SW 1271 (cell line): ENCODE data around the gene SETD6.
"Not testable (repeated sequence)": the region's sequence is repeated elsewhere in the genome, so short reads cannot be mapped to it uniquely, and the experiment has no call there.

Experiments used
- DNase-seq, 2 experiments: peaks; one replicate each; lab custom pipeline; 2025; lab: John Stamatoyannopoulos, UW

SETD6 gene, protein sequence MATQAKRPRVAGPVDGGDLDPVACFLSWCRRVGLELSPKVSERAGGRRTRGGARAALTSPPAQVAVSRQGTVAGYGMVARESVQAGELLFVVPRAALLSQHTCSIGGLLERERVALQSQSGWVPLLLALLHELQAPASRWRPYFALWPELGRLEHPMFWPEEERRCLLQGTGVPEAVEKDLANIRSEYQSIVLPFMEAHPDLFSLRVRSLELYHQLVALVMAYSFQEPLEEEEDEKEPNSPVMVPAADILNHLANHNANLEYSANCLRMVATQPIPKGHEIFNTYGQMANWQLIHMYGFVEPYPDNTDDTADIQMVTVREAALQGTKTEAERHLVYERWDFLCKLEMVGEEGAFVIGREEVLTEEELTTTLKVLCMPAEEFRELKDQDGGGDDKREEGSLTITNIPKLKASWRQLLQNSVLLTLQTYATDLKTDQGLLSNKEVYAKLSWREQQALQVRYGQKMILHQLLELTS

DNA sequence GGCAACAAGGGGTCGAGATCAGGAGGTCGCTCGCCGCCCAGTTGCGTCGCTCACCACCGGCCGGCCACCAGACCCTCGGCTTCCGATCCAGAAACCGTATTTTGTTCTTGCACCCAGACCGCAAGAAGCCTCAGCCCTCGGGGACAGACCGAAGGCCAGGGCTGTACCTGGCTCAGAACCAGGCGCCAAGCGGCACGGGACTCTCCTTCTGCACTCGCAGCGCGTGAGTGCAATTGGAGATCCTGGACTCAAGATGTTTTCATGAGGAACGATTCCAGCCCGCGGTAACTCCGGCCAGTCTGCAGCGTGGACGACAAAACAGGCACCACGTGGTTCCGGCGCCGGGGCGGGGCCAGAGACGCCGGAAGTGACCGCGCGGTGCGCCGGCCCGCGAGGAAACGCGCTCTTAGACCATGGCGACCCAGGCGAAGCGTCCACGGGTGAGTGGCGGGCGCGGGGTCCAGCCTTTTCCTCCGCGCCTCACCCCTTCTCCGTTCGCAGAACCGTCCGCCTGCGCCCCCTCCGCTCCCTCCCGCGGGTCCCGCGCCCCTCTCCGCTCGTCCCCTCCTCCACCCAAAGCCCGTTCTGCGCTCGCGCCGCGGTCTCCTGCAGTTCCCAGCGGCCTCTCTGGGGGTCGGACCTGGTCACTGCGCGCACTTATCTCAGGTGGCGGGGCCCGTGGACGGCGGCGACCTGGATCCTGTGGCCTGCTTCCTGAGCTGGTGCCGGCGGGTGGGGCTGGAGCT is at the start of gene SETD6:
SETD6 (plus strand) TSS at position 393 of the 746 bp plus-strand sequence; CDS start at position 414, 21 bp downstream.
- peak; percentile 43 to 75 for DNase-seq

DNA sequence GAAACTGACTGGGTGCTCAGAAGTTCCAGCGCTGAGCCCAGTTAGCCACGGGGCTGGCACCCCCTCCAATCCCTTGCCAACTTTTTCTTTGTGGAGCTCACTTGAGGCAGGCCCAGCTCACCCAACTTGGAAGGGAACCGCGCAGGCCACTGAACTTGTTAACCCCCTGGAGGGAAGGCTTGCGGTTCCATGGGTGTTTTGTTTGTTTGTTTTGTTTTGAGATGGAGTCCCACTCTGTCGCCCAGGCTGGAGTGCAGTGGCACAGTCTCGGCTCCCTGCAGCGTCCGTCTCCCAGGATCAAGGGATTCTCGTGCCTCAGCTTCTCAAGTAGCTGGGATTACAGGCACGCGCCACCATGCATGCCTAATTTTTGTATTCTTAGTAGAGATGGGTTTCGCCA is 49.5 kb upstream of the SETD6 start:
- no peak for DNase-seq

DNA sequence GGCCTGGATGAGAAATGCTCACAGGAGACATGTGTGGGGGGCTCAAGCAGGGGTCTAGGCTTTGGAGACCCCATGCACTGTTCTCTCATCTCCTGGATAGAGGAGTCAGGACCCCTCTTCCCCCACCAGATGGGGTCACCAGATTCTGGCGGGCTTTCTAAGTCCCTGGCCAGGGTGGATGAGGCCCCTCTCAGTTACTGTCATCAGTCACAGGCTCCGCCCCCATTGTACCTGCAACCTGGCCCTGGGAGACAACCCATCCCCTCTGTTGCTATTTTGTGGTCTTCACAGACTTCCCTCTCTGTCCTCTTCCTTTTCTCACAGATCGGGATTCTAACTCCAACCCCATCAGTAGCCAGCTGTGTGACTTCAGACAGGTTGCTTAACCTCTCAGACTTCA is 48.9 kb upstream of the SETD6 start:
- no peak for DNase-seq

DNA sequence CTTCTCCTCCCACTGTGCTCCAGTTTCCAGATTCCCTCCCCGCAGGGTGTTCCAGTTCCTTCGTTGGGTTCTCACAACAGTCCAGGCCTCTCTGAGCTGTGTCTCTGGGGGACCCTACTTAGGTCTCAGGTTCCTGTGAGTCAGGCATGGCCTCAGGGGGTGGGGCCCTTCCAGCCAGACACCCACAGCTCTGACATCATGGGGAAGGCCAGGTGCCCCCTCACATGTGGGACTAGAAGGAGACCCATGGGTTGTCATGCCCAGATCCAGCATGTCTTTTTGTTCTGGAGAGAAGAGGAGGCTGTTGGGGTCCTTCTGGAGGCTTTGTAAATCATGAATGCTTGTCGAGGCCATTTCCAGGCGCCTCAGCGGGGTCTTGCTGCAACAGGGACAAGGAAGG is 47.4 kb upstream of the SETD6 start:
- no peak for DNase-seq

DNA sequence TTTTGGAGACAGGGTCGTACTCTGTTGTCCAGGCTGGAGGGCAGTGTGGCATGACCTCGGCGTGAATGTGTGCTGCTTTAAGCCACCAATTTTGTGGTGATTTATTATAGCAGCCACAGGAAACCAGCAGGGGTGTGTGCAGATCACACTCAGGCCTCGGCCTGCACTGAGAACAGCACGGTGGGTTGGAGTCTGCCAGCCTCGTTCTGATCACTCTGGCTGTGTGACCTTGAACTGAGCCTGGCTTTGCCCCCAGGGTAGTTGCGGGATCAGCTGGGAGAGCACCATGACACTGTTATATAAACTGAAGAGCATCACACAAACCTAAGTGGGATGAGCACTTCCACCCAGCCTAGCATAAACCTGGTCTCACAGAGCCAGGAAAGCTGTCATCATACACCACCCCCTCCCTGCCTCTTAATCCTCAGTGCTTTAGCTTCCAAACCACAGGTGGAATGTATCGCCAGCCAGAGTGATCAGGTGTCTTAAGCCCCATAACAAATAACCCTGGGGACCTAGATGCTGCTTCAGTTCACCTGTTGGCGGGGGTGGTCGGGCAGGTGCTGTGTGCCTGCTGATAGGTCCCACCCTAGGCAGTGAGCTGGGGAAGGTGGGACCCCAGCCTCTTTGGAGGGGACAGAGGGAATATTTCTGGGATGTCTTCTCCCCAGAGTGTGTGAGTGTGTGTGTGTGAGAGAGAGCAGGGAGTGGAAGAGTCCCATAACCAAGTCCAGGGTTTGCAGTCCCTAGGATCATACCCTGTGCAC is 43.9 kb upstream of the SETD6 start:
- DNase-seq = no peak

DNA sequence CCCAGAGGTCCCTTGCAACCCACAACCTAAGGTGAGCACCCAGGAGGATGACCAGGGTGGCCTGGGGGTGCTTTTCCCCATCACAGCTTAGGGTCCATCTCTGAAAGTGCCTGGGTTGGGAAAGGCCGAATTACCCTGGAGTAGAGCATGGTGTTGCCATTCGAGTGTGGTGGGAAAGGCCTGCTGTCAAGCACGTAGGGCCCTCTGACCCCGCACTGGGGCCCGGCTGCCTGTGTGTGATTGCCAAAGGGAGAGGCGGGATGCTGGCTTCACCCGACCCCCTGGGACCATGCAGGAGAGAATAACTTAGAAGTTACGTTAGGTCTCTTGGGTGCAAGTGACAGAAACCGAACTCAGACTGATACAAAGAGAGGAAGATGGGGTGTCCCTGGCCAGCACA is 43.1 kb upstream of the SETD6 start:
- no peak for DNase-seq

DNA sequence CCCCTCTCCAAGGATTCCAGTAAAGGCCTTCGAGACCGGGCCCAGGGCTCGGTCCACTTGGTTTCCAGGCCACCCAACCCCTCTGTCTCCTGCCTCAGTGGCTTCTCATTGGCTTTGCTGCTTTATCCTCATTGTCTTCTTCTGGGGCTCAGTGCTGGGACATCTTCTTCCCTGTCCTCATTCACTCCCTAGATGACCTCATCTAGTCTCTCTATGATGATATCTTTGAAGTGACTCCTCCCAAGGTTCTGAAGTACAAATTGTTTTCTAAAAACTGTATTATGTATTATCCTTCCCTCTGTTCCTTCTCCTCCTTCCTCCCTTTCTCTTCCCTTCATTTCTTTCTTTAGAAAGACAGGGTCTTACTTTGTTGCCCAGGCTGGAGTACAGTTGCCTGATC is 42.5 kb upstream of the SETD6 start:
- no peak for DNase-seq

DNA sequence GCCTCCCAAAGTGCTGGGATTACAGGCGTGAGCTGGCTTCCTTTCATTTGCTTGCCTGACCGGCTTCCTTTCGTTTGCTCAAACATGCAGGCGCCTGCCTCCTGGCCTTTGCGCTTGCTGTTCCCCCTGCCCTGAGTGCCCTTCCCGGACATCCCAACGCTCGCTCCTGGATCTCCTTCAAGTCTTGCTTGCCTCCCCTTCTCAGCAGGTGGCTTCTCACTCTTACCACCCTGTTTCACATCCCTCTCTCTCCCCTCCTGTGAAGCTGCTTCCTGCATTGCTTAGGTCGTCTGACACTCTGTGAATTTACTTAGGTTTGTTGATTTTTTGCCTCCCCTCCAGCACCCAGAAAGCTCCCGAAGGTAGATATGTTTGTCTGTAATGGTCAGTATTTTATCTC is 41.0 kb upstream of the SETD6 start:
- DNase-seq = no peak

DNA sequence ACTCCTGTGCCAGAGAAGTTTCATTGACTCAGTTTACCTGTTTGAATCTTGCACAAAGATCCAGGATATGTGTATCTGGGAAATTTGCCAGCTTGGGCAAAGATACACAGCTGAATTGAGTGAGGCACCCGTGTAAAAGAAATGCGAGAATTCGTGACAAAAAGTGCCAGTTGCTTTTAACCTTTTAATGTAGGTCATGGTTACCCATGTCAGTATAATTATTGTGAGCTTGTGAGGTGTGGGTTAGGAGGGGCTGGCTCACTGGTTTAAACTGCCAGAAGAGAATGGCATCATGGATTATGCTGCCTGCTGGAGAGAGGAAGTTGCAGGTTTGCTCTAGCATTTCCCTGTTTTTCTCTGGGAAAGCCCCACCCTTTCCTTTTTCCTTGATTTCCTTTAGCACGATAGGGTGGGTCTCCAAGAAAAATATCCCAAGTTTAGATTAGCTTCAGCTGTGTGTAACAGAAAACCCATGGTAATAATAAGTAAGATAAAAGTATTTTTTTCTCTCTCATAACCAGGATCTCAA is 40.2 kb upstream of the SETD6 start:
- no peak for DNase-seq

DNA sequence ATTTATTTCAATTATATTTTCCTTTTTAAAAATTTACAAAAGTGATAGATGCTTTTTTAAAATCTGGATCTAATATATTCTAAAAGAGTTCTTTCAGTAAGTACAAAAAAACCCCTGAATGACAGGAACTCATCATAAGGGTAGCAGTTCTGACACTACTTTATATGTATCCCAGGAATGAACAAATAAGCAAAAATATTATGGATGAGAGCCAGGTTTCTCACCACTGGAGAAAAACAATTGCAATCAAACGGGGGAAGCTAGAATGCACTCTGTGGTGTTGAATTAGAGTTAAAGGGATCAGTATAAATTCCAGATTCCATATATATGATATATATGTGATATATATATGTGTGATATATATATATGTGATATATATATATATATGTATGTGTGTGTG is 38.5 kb upstream of the SETD6 start:
- DNase-seq = no peak

DNA sequence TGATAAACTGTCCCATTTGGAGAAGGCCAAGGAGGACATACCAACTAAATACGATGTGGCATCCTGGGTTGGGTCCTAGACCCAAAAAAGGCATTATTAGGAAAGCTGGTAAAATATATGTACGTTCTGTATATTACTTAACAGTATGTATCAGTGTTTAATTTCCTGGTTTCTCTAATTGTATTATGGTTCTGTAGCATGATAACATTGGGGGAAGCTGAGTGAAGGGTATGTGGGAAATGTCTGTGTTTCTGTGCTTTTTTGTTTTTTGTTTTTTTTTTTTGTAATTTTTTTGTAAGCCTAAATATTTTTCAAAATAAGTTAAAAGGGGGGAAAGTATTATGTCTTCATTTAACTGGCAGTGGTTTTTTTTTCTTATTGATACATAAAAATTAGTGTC is 36.9 kb upstream of the SETD6 start:
- DNase-seq = no peak

DNA sequence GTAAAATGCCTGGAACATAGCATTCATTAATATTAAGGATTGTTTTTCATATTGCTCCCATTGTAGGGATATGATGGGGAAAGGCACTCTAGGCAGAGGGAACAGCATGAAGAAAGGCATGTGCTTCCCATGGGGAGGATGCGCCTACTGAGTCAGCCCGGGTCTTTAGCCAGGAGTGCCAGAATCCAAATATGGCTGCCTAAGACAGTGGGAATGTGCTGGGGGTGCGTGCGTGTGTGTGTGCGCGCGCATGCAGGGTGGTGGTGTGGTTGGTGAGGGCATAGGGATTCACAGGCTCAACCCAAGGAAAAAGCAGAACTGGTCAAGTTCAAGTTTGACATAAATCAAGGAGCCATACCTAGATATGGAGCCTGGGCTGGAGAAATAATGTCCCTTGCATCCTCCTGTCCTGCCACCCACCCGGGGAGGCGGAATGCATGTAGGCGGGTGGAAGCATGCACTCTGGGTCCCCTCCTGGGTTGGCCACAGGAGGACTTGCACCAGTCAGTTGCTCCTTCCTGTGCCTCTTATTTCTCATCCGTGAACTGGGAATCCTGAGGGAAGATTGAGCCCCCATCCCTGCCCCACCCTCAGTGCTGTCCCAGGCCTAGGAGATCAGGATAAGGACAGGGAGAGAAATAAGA is 34.0 kb upstream of the SETD6 start:
- DNase-seq = no peak

DNA sequence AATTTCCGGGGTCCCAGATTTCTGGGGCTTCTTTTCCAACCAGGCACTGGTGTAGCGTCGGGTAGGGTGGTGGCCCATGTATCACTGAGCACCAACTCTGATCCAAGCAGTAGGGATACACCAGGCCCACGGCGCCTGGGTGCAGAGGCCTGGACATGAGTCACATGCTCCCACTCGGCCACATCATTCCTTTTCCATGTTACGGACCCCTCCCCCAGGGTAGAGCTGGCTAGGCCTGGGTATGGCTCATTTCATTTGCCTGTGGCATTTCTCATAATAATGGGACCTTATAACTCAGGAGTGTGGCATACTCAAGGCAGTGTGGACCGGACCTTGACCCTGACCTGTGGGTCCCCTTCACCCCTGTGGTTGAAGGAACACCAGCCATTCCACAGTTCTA is 33.4 kb upstream of the SETD6 start:
- no peak for DNase-seq

DNA sequence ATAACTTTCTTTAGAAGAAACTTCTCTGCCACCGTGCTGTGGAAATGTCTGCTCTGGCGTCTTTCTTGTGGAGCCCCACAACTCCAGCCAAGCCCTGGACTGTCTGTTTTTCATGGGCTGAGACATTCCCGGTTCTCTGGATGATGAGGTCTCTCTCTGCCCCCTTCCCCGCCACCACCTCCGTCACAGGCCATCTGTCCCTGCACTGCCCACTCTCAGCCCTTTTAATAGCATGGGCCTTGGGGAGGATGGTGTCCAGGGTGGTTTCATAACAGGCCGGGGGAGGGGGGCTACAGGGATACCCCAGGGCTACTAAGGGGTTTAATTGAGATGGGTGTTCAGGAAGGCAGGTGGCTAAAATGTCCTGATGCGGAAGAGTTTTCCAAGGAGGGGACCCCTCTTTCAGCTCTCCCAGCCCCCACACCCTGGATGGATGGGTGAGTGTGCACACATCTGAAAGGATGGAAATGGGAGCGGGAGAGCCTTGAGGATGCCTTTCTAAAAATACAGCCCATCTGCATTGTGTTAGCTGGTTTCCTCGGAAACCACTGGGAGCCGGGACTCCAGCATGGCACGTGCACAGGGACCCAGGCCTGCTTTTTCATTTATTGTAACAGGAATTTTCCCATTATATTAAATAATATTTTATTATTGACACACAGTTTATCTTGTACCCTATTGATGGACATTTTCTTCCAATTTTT is 30.0 kb upstream of the SETD6 start:
- no peak for DNase-seq

DNA sequence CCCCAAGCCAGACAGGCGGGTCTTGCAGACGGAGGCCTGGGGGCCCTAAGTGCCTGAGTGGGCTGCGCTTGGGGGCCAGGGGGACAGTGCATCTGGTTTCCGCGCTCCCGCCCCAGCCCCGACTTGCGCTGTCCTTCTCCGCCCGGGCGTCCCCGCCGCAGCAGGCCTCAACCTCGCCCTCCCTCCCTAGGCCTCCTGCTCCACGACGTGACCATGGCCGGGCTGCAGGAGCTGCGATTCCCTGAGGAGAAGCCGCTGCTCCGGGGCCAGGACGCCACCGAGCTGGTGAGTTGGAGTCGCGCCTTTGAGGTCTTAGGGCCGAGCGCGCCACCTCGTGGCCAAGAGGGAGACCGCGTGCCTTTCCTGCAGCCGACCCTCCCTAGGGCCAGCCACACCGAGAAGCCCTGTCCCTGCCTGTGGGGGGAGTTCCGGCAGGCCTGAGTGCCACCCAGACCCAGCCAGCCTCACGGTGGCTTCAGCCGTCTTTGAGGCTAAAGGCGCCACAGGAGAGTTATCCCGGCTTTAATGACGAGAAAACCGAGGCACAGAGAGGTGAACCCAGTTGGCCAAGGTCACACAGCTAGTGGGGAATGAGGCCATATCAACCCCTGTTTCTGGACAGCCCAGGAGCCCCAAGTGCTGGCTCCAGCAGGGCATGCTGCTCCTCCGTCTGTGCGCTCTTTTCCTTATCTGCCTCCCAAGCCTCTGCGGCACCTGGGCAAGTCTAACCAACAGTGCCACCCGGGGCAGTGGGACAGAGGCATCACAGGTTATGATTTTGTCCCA is 27.6 kb upstream of the SETD6 start:
- peak in 1 of 2 experiments; percentile 42 for DNase-seq

DNA sequence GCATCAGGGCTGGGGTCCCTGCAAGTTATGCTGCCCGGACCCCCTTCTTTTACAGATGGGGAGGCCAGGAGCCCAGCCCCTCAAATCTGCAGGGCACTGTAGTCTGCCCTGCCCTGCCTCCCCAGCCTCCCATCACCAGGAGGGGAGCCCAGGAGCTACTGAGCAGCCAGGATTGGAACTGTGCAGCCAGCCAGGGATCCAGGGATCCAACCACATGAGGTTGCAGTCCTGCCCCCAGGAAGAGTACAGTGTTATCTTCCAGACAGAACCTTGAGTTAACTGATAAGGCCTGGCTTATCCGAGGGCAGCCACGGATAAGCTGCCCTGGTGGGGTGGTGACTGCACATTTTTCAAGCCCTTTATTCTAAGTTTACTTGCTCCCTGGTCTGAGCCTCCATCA is 26.8 kb upstream of the SETD6 start:
- DNase-seq = no peak

DNA sequence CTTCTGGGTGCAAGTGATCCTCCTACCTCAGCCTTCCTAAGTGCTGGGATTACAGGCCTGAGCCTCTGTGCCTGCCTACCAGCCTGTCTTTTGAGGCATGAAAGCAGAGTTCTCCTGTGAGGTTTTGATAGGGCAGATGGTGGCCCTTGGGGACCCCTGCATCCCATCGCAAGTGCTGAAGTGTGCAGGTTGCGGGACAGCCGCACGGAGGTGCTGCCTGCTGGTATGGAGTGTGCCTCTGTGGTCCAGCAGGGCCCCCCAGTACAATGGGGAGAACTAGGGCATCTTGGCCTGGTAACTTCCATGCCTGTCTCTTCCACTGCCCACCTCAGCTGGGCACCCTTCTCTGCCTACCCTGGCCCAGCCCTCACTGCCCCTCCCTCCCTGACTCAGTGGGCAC is 25.3 kb upstream of the SETD6 start:
- DNase-seq = no peak

DNA sequence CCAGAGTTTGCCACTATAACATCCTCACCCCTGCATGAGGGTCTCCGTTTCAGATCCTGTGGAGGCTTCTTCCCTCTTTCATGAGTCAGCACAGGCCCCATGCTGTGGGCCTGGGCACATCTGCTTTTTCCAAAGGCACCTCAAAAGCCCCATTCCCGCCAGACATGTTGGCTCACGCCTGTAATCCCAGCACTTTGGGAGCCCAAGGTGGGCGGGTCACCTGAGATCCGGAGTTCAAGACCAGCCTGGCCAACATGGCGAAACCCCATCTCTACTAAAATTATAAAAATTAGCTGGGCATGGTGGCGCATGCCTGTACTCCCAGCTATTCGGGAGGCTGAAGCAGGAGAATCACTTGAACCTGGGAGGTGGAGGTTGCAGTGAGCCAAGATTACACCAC is 24.8 kb upstream of the SETD6 start:
- not testable (repeated sequence) for DNase-seq

DNA sequence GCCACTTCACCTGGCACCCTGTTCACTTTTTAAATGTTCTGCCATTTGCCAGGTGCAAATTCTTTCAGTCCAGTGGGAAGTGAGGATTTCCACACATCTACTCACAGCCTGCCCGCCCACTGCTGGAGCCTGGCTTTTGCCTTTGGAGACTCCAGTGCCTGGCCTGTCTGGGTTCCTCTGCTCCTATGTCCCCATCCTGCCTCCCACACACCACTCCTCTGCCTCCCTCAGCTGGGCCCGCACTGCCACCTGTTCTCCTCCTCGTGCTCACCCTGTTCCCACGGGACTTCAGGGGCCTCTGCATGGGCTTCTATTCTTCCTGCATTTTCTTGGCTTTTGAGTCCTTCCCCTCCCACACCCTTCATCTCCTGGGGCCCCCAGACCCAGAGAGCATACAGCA is 23.3 kb upstream of the SETD6 start:
- DNase-seq = no peak

DNA sequence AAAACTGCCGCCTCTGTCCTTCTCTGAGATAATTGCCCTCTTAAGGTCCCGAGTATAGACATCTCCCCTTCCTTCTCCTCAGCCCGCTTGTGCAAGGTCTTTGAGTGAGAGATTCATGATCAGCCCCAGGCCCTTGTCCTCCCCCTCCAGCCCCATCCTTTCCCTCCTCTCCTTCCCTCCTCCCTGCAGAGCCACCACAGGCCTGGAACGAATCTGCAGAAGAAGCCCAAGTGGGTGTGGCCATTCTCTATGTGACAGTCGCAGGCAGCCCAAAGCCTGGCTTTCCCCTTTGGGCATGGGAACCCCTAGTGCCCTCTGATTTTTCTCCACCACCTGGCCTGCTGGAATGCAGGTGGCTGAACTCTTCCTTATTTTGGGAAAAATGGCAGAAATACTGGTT is 22.6 kb upstream of the SETD6 start:
- DNase-seq = no peak
